ENCODE results near the gene MAB21L4.

DNA sequence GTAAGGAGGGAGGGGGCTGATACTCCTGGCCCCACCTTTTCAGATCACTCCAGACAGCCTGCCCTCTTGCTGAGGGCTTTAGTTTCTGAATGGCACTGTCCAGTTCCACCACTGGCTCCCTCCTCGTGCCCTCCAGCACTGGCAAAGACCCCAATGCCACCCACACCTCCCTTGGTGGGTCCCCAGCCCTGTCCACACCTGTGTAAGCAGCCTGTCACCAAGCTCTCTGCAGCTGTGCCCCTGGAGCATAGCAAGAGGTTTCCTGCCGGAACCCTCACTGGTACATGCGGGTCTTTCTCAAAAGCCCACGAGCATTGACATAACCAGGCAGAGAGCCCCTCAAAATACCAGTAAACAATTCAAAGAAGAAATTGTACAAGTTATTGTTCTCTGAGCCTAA, 58.3 kb downstream of the MAB21L4 start:
- TF ChIP-seq, protein P1, sequence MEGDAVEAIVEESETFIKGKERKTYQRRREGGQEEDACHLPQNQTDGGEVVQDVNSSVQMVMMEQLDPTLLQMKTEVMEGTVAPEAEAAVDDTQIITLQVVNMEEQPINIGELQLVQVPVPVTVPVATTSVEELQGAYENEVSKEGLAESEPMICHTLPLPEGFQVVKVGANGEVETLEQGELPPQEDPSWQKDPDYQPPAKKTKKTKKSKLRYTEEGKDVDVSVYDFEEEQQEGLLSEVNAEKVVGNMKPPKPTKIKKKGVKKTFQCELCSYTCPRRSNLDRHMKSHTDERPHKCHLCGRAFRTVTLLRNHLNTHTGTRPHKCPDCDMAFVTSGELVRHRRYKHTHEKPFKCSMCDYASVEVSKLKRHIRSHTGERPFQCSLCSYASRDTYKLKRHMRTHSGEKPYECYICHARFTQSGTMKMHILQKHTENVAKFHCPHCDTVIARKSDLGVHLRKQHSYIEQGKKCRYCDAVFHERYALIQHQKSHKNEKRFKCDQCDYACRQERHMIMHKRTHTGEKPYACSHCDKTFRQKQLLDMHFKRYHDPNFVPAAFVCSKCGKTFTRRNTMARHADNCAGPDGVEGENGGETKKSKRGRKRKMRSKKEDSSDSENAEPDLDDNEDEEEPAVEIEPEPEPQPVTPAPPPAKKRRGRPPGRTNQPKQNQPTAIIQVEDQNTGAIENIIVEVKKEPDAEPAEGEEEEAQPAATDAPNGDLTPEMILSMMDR (IDR thresholded peaks at IDR 0.05), result no peak
- TF ChIP-seq POLR2A (IDR thresholded peaks at IDR 0.05), result no peak

Data from prostate gland (tissue), 2 donors.